ENCODE measurements around the gene DNAJB6. TPM values are rescaled to one million over a fixed set of nuclear protein-coding genes. Genes with fewer than 3 reads are reported as not detected.

DNAJB6 gene
- polyA plus RNA-seq, 1 experiment: 105 TPM

DNA sequence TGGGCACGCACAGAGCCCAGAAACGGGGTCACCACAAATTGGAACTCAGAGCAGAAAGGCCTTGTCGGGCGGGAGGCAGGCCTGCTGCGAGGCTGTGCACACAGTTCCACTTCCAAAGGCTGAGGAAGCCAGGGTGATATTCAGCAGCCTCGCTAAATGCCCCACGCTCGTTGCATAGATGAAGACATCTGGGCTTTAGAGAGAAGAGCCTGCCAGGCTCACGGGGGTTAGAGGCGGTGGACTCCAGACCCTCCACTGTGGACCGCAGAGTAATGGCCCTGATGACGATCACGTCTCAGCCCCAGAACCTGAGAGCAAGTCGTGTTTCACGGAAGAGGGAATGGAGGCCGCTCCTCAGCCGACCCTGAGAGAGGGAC is 104.2 kb downstream of the DNAJB6 start:
- Histone ChIP-seq H3K4me3 (ENCODE audit: low read depth, low read length) (no peak overlapping the region), H3K36me3 (ENCODE audit: control insufficient read depth, insufficient read depth, low read length) (no peaks in the 10 kb centered on the region), H3K27me3 (ENCODE audit: control insufficient read depth, insufficient read depth, low read length) (no peaks in the 10 kb centered on the region)
- ChIA-PET POLR2A (no interaction called here), CTCF (no interaction called here)
- TF ChIP-seq, protein P1, sequence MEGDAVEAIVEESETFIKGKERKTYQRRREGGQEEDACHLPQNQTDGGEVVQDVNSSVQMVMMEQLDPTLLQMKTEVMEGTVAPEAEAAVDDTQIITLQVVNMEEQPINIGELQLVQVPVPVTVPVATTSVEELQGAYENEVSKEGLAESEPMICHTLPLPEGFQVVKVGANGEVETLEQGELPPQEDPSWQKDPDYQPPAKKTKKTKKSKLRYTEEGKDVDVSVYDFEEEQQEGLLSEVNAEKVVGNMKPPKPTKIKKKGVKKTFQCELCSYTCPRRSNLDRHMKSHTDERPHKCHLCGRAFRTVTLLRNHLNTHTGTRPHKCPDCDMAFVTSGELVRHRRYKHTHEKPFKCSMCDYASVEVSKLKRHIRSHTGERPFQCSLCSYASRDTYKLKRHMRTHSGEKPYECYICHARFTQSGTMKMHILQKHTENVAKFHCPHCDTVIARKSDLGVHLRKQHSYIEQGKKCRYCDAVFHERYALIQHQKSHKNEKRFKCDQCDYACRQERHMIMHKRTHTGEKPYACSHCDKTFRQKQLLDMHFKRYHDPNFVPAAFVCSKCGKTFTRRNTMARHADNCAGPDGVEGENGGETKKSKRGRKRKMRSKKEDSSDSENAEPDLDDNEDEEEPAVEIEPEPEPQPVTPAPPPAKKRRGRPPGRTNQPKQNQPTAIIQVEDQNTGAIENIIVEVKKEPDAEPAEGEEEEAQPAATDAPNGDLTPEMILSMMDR (IDR thresholded peaks at IDR 0.05; ENCODE audit: insufficient read depth, low read depth, low read length): no peak
- no peak for DNase-seq (ENCODE audit: low read depth)

DNA sequence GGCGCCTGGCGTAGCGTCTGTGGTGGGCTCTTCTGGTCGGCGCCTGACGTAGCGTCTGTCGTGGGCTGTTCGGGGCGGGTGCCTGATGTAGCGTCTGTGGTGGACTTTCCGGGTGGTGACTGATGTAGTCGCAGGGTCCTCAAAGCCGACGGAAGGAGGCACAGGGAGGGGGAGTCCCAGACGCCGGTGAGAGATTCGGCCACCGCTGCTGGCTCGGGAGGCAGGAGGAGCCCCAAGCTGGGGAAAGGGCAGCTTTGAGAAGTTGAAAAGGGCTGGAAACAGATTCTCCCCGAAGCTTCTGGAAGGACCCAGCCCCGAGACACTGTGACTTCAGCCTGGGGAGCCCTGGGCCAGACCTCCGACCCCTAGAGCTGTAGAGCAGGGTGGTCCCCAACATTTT is 105.7 kb downstream of the DNAJB6 start:
- CTCF ChIA-PET: no interaction called here

DNA sequence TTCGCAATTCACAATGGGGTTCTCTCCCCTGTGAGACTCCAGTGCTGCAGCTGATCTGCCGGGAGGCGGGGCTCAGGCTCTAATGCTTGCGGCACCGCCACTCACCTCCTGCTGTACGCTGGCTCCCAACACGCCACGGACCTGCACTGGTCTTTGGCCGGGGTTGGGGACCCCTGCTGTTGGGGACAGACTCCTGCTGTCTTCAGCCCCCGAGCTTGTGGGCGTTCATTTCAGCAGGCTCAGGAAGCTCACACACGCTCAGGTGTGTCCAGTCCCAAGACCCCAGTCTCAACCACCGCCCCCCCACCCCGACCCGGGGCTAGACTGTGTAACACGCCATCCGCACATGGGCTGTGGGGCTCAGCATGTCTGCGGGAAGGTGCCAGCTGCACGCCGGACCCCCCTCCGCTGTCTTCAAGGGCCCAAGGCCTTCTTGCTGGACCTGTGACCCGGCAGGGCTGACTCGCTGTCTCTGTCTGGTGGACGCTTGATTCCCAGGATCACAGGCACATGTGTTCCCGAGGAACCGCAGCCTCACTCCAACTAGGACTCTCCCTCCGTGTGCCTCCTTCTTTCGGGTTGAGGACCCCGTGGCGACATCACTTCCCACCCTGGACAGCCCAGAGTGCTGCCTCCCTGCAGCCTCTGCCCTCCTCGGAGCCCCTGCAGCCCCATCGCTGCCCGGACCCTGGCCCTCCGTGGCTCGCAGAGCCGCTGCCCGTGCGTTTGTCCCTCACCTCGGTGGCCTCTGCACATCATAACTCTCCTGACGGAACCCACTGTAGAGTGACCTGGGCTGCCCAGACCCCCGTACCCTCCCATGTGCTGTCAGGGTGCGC is 106.4 kb downstream of the DNAJB6 start:
- CTCF ChIA-PET: no interaction called here
- DNase-seq (ENCODE audit: low read depth): no peak
- H3K4me3 ChIP-seq (ENCODE audit: low read depth, low read length): no peak overlapping the region
- no peaks in the 10 kb centered on the region for H3K36me3 ChIP-seq (ENCODE audit: control insufficient read depth, insufficient read depth, low read length)
- H3K27me3 ChIP-seq (ENCODE audit: control insufficient read depth, insufficient read depth, low read length): no peaks in the 10 kb centered on the region
- TF ChIP-seq, protein P1 (IDR thresholded peaks at IDR 0.05; ENCODE audit: insufficient read depth, low read depth, low read length): no peak
- POLR2A ChIA-PET: no interaction called here

More for the DNA sequence above, 105.7 kb downstream of the DNAJB6 start:
- DNase-seq (ENCODE audit: low read depth): no peak
- POLR2A ChIA-PET: no interaction called here
- H3K36me3 ChIP-seq (ENCODE audit: control insufficient read depth, insufficient read depth, low read length): no peaks in the 10 kb centered on the region
- H3K27me3 ChIP-seq (ENCODE audit: control insufficient read depth, insufficient read depth, low read length): no peaks in the 10 kb centered on the region
- TF ChIP-seq, protein P1 (IDR thresholded peaks at IDR 0.05; ENCODE audit: insufficient read depth, low read depth, low read length): no peak
- H3K4me3 ChIP-seq (ENCODE audit: low read depth, low read length): no peak overlapping the region

DNA sequence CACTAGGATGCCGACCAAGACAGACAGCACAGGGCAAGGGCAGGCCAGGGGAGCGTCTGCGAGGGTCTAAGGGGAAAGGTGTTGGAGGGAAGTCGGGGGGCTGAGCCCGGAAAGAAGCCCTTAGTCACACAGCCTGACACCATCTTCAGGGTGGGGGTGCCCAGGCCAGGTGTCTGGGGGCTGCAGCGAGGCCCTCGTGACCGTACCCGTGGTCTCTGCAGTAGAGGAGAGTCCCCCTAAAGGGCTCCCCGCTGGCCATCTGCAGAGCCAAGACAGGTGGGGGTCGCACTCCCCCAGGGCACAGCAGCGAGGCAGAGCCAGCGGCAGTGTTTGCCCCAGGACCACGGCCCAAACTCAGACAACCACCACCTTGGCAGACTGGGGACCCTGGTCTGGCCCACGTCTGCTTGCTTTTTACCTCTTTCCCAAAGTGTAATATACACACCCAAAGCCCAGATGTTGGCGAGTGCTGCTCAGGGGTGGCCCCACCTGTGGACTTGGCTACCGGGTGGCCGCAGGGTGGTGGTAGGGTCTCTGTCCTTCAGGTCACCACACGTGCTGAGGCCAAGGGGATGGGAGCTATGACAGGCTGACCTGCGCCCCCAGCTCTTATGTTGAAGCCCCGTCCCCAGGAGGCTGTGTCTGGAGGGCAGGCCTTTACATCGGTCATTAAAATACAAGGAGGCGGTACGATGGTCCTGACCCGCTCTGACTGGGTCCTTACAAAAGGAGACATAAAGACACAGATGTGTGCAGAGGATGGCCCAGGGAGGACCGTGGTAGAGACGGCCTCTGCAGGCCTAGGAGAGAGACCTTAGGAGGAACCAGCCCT is 107.4 kb downstream of the DNAJB6 start:
- Histone ChIP-seq H3K27me3 (ENCODE audit: control insufficient read depth, insufficient read depth, low read length) (no peaks in the 10 kb centered on the region), H3K36me3 (ENCODE audit: control insufficient read depth, insufficient read depth, low read length) (no peaks in the 10 kb centered on the region), H3K4me3 (ENCODE audit: low read depth, low read length) (no peak overlapping the region)
- ChIA-PET POLR2A (no interaction called here), CTCF (interaction anchor here (1.3 kb wide), 1 partner anchor 12 kb away, joined by 5 read pairs; no protein-coding TSS in a partner anchor)
- no peak for DNase-seq (ENCODE audit: low read depth)
- TF ChIP-seq, protein P1 (IDR thresholded peaks at IDR 0.05; ENCODE audit: insufficient read depth, low read depth, low read length): no peak

DNA sequence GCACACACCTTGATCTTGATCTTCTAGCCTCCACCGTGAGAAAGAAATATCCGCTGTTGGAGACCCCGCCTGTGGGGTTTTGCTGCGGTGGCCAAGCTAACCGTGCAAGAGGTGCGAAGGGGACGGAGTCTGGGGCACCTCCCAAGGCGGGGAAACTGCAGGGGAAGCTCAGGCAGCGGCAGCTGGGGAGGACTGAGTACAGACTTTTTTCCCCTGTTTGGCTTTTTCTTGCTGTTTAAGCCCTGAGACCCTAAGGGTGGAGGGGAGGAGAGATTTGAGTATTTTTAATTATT is 108.0 kb downstream of the DNAJB6 start:
- TF ChIP-seq, protein P1 (IDR thresholded peaks at IDR 0.05; ENCODE audit: insufficient read depth, low read depth, low read length): no peak
- no peak for DNase-seq (ENCODE audit: low read depth)
- no peak overlapping the region for H3K4me3 ChIP-seq (ENCODE audit: low read depth, low read length)
- ChIA-PET POLR2A (no interaction called here), CTCF (interaction anchor here (0.6 to 1.3 kb wide), 2 partner anchors 12 to 306 kb away, joined by 3 to 5 read pairs; no protein-coding TSS in a partner anchor)
- no peaks in the 10 kb centered on the region for H3K27me3 ChIP-seq (ENCODE audit: control insufficient read depth, insufficient read depth, low read length)
- no peaks in the 10 kb centered on the region for H3K36me3 ChIP-seq (ENCODE audit: control insufficient read depth, insufficient read depth, low read length)

Data from BJ (cell line).